Stimulated activated CD4-positive, alpha-beta T cell treated with anti-CD3 and anti-CD28 coated beads, Interleukin-4, amount 100 ng/mL, for 24 hours (primary cell): ENCODE results near the gene TXNL4B.
"Not testable (repeated sequence)": the region's sequence is repeated elsewhere in the genome, so short reads cannot be mapped to it uniquely, and the experiment has no call there.

Experiments
- DNase-seq: peaks from one replicate; pipeline ENCODE4 v3.0.0-alpha.2; 2020

TXNL4B gene

DNA sequence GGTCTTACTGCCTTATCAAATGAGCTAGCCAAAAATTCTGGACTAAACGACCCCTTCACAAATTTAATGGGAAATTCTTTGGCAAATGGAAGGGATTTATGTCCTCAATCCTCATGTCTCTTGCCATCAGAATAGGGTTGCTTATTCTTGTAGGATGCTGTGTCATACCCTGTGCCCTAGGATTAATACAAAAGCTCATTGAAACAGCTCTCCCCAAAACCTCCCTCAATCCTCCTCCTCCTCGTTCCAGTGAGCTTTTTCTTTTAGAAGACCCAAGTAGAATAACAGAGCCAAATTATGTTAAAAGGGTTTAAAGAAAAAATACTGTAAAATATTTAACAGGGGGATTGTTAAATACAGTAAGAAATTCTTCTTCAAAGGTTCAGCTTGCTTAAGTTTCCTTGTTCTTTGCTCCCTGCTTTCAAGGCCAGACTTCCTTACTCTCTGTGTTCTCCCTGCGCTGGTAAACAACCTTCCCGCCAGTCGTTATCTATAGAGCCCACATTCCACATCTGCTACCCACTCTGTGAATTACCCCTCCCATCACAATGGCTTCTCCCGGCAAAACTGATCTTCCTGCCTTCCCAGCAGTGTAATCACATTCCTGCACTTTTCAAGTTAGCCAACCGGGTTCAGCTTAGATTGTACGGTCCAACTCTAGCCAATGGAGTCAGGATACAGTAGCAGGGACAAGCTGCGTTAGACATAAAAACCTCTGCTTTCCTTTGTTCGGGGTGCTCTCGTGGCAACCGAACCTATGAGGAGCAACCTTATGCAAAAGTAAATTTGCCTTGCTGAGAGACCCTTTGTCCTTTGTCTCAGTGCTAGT lies 20.7 kb downstream of the TXNL4B start:
- DNase-seq = no peak

DNA sequence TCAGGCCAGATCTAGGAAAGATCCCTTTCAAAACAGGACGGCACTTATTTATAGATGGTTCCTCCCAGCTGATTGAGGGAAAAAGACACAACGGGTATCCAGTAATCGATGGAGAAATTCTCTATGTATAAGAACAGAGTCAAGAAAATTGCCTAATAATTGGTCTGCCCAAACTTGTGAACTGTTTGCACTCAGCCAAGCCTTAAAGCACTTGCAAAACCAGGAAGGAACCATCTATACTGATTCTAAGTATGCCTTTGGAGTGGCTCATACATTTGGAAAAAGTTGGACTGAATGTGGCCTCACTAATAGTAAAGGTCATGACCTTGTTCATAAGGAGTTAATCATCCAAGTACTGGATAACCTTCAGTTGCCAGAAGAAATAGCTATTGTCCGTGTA lies 24.5 kb downstream of the TXNL4B start:
- DNase-seq = no peak

DNA sequence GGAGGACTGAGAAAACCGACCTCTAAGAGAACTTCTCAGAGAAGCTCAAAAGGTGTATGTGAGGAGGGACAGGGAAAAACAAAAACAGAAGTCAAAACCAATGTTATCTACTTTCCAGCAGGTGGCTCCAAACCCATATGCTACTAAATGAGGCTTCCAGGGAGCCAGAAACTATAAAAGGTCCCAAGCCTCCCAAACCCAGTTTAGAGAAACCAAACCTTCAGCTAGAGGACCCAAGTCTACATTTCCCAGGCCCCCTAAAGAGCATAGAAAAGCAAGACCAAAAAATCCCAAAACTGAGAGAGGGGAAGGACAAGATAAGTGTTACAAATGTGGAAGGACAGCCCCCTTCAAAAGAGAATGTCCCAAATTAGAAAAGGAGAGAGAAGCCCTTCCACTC lies 26.7 kb downstream of the TXNL4B start:
- no peak for DNase-seq

- DNase-seq = no peak
Observed at GRCh38 chr16:72064361-72064894, 29.0 kb downstream of the TXNL4B start.

DNA sequence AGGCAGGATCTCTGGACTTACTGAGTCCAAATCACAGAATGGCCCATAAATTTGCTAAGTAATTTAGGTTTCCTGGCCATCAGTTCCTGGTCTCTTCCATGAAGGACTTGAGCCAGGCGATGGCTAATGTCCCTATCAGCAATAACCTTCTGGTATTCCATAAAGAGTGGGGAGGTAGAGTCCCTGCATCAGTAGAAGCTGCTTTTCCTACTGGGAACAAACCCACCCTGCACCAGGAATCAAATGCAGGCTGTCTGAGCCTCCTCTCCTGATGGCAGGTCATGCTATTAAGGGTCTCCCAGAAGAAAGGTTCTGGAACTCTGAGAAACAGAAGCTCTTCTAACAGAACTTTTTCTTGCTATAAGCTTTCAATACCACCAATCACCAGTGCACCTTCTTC lies 31.9 kb downstream of the TXNL4B start:
- DNase-seq = no peak

- no peak for DNase-seq
Observed at GRCh38 chr16:72060405-72060804, 33.0 kb downstream of the TXNL4B start.

- DNase-seq = not testable (repeated sequence)
Observed at GRCh38 chr16:72059060-72059459, 34.4 kb downstream of the TXNL4B start.

DNA sequence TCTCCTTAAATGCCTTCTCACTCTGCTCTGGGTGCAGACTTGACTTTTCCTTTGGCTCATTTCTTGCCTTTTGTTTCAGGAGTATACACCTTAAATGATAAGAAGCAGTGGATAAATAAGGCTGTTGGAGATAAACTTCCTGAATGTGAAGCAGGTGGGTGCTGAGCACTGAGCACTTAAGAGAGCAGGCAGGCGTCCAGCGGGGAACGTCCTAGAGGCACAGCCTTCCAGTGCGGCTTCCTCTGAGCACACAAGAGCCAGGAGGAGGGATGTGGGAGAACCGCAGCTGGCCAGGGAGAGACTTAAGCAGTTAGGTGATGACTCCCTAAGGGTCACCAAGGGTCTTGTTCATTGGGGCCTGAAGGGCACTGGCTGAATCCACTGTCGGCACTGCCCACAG lies 36.1 kb downstream of the TXNL4B start:
- DNase-seq = not testable (repeated sequence)

DNA sequence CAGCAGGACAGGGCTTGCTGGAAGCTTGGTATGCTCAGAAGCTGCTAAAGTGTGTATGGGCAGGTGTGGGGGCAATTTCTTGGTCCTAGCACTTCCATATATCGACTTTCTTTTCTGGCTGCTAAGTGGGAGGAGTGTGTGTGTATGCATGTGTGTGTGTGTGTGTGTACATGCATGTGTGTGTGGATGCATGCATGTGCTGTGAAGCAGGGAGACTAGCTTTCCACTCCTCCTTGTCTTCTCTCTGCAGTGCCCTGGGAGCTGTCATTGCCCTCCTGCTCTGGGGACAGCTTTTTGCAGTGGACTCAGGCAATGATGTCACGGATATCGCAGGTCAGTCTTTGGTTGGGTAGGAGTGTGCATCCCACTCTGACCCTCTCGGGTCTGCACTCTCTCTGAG lies 37.5 kb downstream of the TXNL4B start:
- no peak for DNase-seq

- DNase-seq = not testable (repeated sequence)
Observed at GRCh38 chr16:72054254-72054847, 39.1 kb downstream of the TXNL4B start, which contains the start of gene HP. Gene HP, plus strand, starts transcription at chr16:72054505. Its CDS starts 148 bp downstream, at chr16:72054653.

- DNase-seq = no peak
Observed at GRCh38 chr16:72051818-72052217, 41.6 kb downstream of the TXNL4B start.

- no peak for DNase-seq
Observed at GRCh38 chr16:72050769-72051464, 42.5 kb downstream of the TXNL4B start.

- DNase-seq = no peak
Observed at GRCh38 chr16:72049110-72049509, 44.3 kb downstream of the TXNL4B start.

- no peak for DNase-seq
Observed at GRCh38 chr16:72044825-72045359, 48.5 kb downstream of the TXNL4B start.

DNA sequence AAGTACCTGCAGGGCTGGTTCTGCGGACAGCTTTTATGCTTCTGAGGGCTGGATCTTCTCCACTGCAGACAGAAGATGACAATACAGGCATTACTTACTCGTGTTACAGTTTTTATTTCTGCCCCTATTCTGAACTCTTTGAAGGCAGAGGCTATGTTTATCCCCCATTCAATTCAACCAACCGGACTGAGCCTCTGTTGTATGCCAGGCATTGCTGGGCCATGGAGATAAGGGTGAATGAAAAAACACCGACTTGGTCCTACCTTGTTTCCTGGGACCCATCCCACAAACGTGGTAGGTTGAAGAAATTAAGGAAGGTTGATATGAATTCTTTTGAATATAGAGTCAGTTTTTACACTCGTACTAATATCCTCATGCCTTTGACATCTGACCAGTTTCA lies 49.1 kb downstream of the TXNL4B start:
- no peak for DNase-seq

- no peak for DNase-seq
Observed at GRCh38 chr16:72043539-72043938, 49.9 kb downstream of the TXNL4B start.

DNA sequence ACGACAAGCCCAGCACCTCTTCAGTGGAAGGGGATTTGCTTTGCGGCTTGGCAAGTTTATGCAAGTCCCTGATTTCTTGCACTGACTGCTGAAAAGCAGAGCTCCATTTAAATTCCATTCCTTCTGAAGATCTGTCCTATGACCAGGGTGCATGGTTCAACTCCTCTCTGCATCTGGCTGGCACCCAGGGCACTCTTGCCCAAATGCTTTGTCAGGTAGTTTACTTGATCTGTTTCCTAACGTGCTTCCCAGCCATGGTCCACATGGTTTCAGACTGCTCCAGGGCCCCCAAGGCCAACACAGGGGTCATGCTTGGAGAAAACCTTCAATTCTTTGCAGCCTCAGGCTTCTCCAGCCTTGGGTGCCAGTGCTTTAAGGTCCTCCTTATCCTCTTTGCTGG lies 50.4 kb downstream of the TXNL4B start:
- DNase-seq = no peak

DNA sequence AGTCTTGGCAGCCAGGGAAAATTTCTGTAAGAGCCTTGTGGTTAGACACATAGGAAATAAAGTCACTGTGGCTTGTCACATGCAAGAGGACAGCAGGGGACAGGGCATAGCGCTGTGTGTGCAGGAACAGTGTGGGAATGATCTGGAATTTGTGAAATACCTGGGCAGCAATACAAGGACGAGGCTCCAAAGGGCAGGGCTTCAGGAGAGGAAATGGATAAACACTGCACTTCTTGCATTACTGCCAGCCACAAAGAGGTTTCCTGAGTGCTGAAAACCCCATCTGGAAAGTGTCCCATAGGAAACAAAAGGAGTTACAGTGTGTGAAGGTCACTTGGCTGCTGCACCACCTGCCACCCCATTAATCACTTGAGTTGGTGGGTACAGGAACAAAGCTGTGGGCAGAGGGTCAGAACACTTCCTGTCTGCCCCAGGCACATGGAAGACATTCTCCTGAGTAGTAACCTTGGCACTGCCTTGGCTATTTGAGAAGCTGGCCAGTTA lies 51.2 kb downstream of the TXNL4B start:
- DNase-seq = no peak

- DNase-seq = no peak
Observed at GRCh38 chr16:72036098-72036497, 57.3 kb downstream of the TXNL4B start.
